GM12892 (cell line): ENCODE data around the gene IGSF21.

Experiments used
- POLR2A ChIP-seq: IDR thresholded peaks from 2 replicates; pipeline ENCODE4 v1.6.1; 2011; ENCODE audit warnings: low read depth, low read length, control low read depth
- POLR2AphosphoS5 ChIP-seq: IDR thresholded peaks from 2 replicates; pipeline ENCODE4 v1.6.1; 2011; ENCODE audit warnings: low read depth, low read length, control low read depth
- TAF1 ChIP-seq: IDR thresholded peaks from 2 replicates; pipeline ENCODE4 v1.6.1; 2011; ENCODE audit warnings: low read depth, mild to moderate bottlenecking, control low read depth, low read length, borderline replicate concordance

- TF ChIP-seq TAF1 (no peak), POLR2AphosphoS5 (0 out of 2 replicates have a peak, but pooled peaks have one; percentile 14), POLR2A (no peak)
Observed at GRCh38 chr1:18282851-18283600, 175.4 kb downstream of the IGSF21 start.
